H1 (cell line): ENCODE results near the gene UBD. TPM values are rescaled to one million over a fixed set of nuclear protein-coding genes. Genes with fewer than 3 reads are reported as not detected.

Experiments used
- CTCF ChIA-PET: fragments of 300-600 bp; sonication (Branson Sonifier 250); formaldehyde crosslinking; loops from one replicate; lab custom pipeline; 2021; ENCODE audit not compliant: partially characterized antibody; lab: Charles Lee
- POLR2A ChIA-PET: fragments of 300-600 bp; sonication (Branson Sonifier 250); formaldehyde crosslinking; loops from one replicate; lab custom pipeline; 2021; ENCODE audit warnings: inconsistent platforms; ENCODE audit not compliant: partially characterized antibody; lab: Charles Lee
- DNase-seq, 2 experiments: peaks; one replicate each; pipeline versions ENCODE4 v3.0.0 to v3.0.0-alpha.2; 2010 to 2022; ENCODE audit warnings: low spot score in 2 of 2, low read depth in 1 of 2, mixed read lengths in 1 of 2
- FAIRE-seq: peaks from 2 replicates; lab custom pipeline; 2011; peaks lifted over from hg19 to GRCh38; lab: Jason Lieb, UNC
- H2AFZ ChIP-seq: 2 replicates; pipeline ENCODE4 v1.8.1; 2012; ENCODE audit warnings: low read length, inconsistent platforms
- H2AK5ac ChIP-seq: 2 replicates; pipeline ENCODE4 v1.6.1; 2013; ENCODE audit warnings: low read depth, low read length
- H2BK120ac ChIP-seq: replicated peaks from 2 replicates; pipeline ENCODE3; 2013; ENCODE audit warnings: low read depth, low read length, inconsistent platforms
- H2BK12ac ChIP-seq: 2 replicates; pipeline ENCODE4 v1.6.1; 2013; ENCODE audit warnings: low read depth, low read length
- H2BK15ac ChIP-seq: 2 replicates; pipeline ENCODE4 v1.6.1; 2013; ENCODE audit warnings: low read length
- H2BK20ac ChIP-seq: 2 replicates; pipeline ENCODE4 v1.6.1; 2013; ENCODE audit warnings: low read length
- H2BK5ac ChIP-seq: 2 replicates; pipeline ENCODE4 v1.6.1; 2013; ENCODE audit warnings: low read depth, low read length
- H3K14ac ChIP-seq: 2 replicates; pipeline ENCODE4 v1.6.1; 2013; ENCODE audit warnings: inconsistent platforms; ENCODE audit not compliant: insufficient read length
- H3K18ac ChIP-seq: 2 replicates; pipeline ENCODE4 v1.6.1; 2013; ENCODE audit warnings: low read length; ENCODE audit errors: extremely low read depth
- H3K23ac ChIP-seq: 2 replicates; pipeline ENCODE4 v1.6.1; 2013; ENCODE audit warnings: inconsistent platforms; ENCODE audit not compliant: insufficient read length
- H3K23me2 ChIP-seq: 2 replicates; pipeline ENCODE4 v1.6.1; 2013; ENCODE audit warnings: low read depth, low read length
- H3K27ac ChIP-seq: 2 replicates; pipeline ENCODE4 v1.6.1; 2011; ENCODE audit warnings: low read depth, low read length, inconsistent platforms
- H3K27me3 ChIP-seq, 4 experiments: replicated peaks in 1 of 4; 1 replicate in 1 of 4; 2 replicates in 3 of 4; pipeline versions ENCODE4 v1.6.1 to v1.8.1; 2011 to 2013; ENCODE audit warnings: low read length in 3 of 4, mild to moderate bottlenecking in 3 of 4, inconsistent platforms in 2 of 4, mixed read lengths in 2 of 4, moderate library complexity in 1 of 4; ENCODE audit not compliant: control insufficient read depth in 3 of 4, insufficient read depth in 3 of 4; ENCODE audit errors: extremely low read depth in 1 of 4
- H3K36me3 ChIP-seq, 4 experiments: 2 replicates each; pipeline versions ENCODE4 v1.6.1 to v1.8.1; 2011 to 2013; ENCODE audit warnings: mild to moderate bottlenecking in 4 of 4, low read length in 3 of 4, moderate library complexity in 2 of 4, control low read depth in 1 of 4, inconsistent platforms in 1 of 4; ENCODE audit not compliant: insufficient read depth in 4 of 4, control insufficient read depth in 2 of 4
- H3K4ac ChIP-seq: replicated peaks from 2 replicates; pipeline ENCODE3; 2013; ENCODE audit warnings: low read length, low read depth, mixed read lengths, inconsistent platforms; ENCODE audit not compliant: insufficient read length
- H3K4me1 ChIP-seq, 4 experiments: replicated peaks in 1 of 4; 1 replicate in 1 of 4; 2 replicates in 3 of 4; pipeline versions ENCODE4 v1.6.1 to v1.8.1; 2011 to 2013; ENCODE audit warnings: low read length in 3 of 4, inconsistent platforms in 2 of 4, mixed read lengths in 1 of 4; ENCODE audit not compliant: insufficient read depth in 4 of 4, control insufficient read depth in 3 of 4
- H3K4me2 ChIP-seq, 2 experiments: 2 replicates each; pipeline versions ENCODE4 v1.6.1 to v1.8.1; 2011 to 2013; ENCODE audit warnings: low read depth in 2 of 2, low read length in 2 of 2, control low read depth in 1 of 2, inconsistent platforms in 1 of 2, mild to moderate bottlenecking in 1 of 2; ENCODE audit not compliant: insufficient read depth in 1 of 2
- H3K4me3 ChIP-seq, 4 experiments: fragments of 200-600, 300-600 bp in 1 of 4; sonication (generic), shearing (Covaris generic), sonication (Bioruptor Twin) in 1 of 4; 2 replicates each; pipeline versions ENCODE4 v1.5.1 to v1.8.1; 2011 to 2016; ENCODE audit warnings: low read length in 4 of 4, low read depth in 3 of 4, control low read depth in 2 of 4, inconsistent platforms in 2 of 4, mild to moderate bottlenecking in 2 of 4, mixed read lengths in 1 of 4, moderate library complexity in 1 of 4; ENCODE audit not compliant: insufficient read depth in 2 of 4; ENCODE audit errors: extremely low read depth in 1 of 4
- H3K56ac ChIP-seq: replicated peaks from 2 replicates; pipeline ENCODE3; 2013; ENCODE audit warnings: low read depth, mild to moderate bottlenecking, mixed read lengths, low read length, inconsistent platforms; ENCODE audit not compliant: insufficient read length
- H3K79me1 ChIP-seq: 2 replicates; pipeline ENCODE4 v1.6.1; 2013; ENCODE audit warnings: low read depth, low read length, control low read depth
- H3K79me2 ChIP-seq, 2 experiments: 2 replicates each; pipeline versions ENCODE4 v1.6.1 to v1.8.1; 2012 to 2013; ENCODE audit warnings: low read length in 2 of 2, mild to moderate bottlenecking in 2 of 2, inconsistent platforms in 1 of 2; ENCODE audit not compliant: insufficient read depth in 2 of 2, control insufficient read depth in 1 of 2
- H3K9ac ChIP-seq, 4 experiments: replicated peaks in 1 of 4; 1 replicate in 1 of 4; 2 replicates in 3 of 4; pipeline versions ENCODE4 v1.6.1 to v1.8.1; 2011 to 2013; ENCODE audit warnings: low read depth in 3 of 4, low read length in 3 of 4, control low read depth in 2 of 4, mild to moderate bottlenecking in 2 of 4, moderate library complexity in 2 of 4, inconsistent platforms in 1 of 4; ENCODE audit errors: extremely low read depth in 1 of 4
- H3K9me3 ChIP-seq, 2 experiments: 2 replicates each; pipeline versions ENCODE4 v1.6.1 to v1.8.1; 2012 to 2013; ENCODE audit warnings: mild to moderate bottlenecking in 2 of 2, moderate library complexity in 2 of 2, control low read depth in 1 of 2, inconsistent platforms in 1 of 2, low read depth in 1 of 2, low read length in 1 of 2, mixed read lengths in 1 of 2; ENCODE audit not compliant: insufficient read depth in 2 of 2
- H4K20me1 ChIP-seq, 2 experiments: replicated peaks in 1 of 2; 2 replicates each; pipeline versions ENCODE3 to v1.8.1; 2011 to 2013; ENCODE audit warnings: inconsistent platforms in 2 of 2, low read length in 2 of 2, mild to moderate bottlenecking in 1 of 2; ENCODE audit not compliant: insufficient read depth in 2 of 2, control insufficient read depth in 1 of 2
- H4K5ac ChIP-seq: 2 replicates; pipeline ENCODE4 v1.6.1; 2013; ENCODE audit warnings: low read length, low read depth, mixed read lengths, inconsistent platforms; ENCODE audit not compliant: insufficient read length
- H4K8ac ChIP-seq: 2 replicates; pipeline ENCODE4 v1.8.0; 2013; ENCODE audit warnings: mild to moderate bottlenecking, moderate library complexity, low read length, inconsistent platforms; ENCODE audit not compliant: insufficient read depth; ENCODE audit errors: extremely low read depth
- H4K91ac ChIP-seq: replicated peaks from 2 replicates; pipeline ENCODE3; 2013; ENCODE audit warnings: low read length, mixed read lengths, inconsistent platforms; ENCODE audit not compliant: insufficient read length
- BRCA1 ChIP-seq: IDR thresholded peaks from 2 replicates; pipeline ENCODE4 v1.6.1; 2012; ENCODE audit warnings: low read depth, low read length, improper control_type of control experiment
- WGBS, 2 experiments: shearing (Covaris generic) in 1 of 2; methylation state at CpG; one replicate each; pipeline versions ENCODE4 v1.1.6 to v1.1.7; 2013 to 2015; ENCODE audit warnings: low lambda C conversion rate in 2 of 2, mixed read lengths in 2 of 2, inconsistent platforms in 1 of 2, low coverage in 1 of 2, missing lambda C conversion rate in 1 of 2; ENCODE audit not compliant: insufficient replicate concordance in 2 of 2, insufficient coverage in 1 of 2, insufficient read length in 1 of 2; ENCODE audit errors: extremely low coverage in 1 of 2, missing lambda C conversion rate in 1 of 2; 5-methylcytosine and 5-hydroxymethylcytosine counted together
- polyA plus RNA-seq, 7 experiments: library from polyadenylated mRNA; depleted of rRNA in 3 of 7; stranded (reverse) in 5 of 7; unstranded in 2 of 7; fragments of >200 nt in 5 of 7; fragments of 200-250 nt in 2 of 7; gene quantifications; 1 replicate in 5 of 7; 2 replicates in 1 of 7; 4 replicates in 1 of 7; pipeline versions ENCODE4 v1.2.1 to v1.2.3, GENCODE V29; 2011 to 2013; ENCODE audit warnings: missing spikeins in 2 of 7, mixed read lengths in 2 of 7
- total RNA-seq: library from RNA; stranded (reverse); fragmentation: NEBNext Ultra II Directional; extraction: Animal tissue kit (Norgen Biotek cat#: 25700); gene quantifications from 2 replicates; pipeline ENCODE4 v1.2.1, GENCODE V29; 2021

Gene UBD
- total and polyA plus RNA-seq, 2 of the 8 experiments (the other 6 are each of a cell fraction or from before 2014, with no cell fraction given), result 0.23 TPM; not detected in 1

- FAIRE-seq, result no peak
- TF ChIP-seq BRCA1, result no peak
Measured at GRCh38 chr6:29561606-29562181, 2.2 kb upstream of the UBD start.

More at GRCh38 chr6:29561606-29562181, 2.2 kb upstream of the UBD start:
- Histone ChIP-seq H3K4me3 (no peak overlapping the region), H3K23ac (no peak overlapping the region), H3K4me1 (peaks cover 0 to 11% (median 9%) of the 10 kb centered on the region in 4 experiments; a peak in 5 of 7 replicates), H3K36me3 (no peaks in the 10 kb centered on the region), H3K27me3 (peaks cover 0 to 4% (median 2%) of the 10 kb centered on the region in 4 experiments; a peak in 6 of 7 replicates), H3K14ac (no peak overlapping the region), H2BK120ac (no peak overlapping the region), H3K9me3 (no peaks in the 10 kb centered on the region), H4K5ac (no peak overlapping the region), H4K20me1 (no peaks in the 10 kb centered on the region), H3K79me1 (no peaks in the 10 kb centered on the region), H3K27ac (no peak overlapping the region), H2BK12ac (no peak overlapping the region), H2BK15ac (no peak overlapping the region), H3K4ac (no peak overlapping the region), H3K23me2 (no peaks in the 10 kb centered on the region), H3K18ac (no peak overlapping the region), H3K79me2 (no peaks in the 10 kb centered on the region), H2AFZ (no peak overlapping the region), H2BK20ac (no peak overlapping the region), H2AK5ac (no peak overlapping the region), H3K56ac (no peak overlapping the region), H3K4me2 (no peak overlapping the region), H4K8ac (no peak overlapping the region), H2BK5ac (no peak overlapping the region), H3K9ac (no peak overlapping the region), H4K91ac (no peak overlapping the region)
- WGBS, 2 experiments, result 83% methylated on average over 1 of the region's 1 CpG; no CpG with 5 or more reads in 1 of the 2 experiments
- POLR2A ChIA-PET, result no interaction called here
- peak in 1 of 2 experiments; percentile 20 for DNase-seq
- CTCF ChIA-PET, result no interaction called here
